GM21367 (cell line): ENCODE measurements around the gene DNMT3B.
"Not testable (repeated sequence)": the region's sequence is repeated elsewhere in the genome, so short reads cannot be mapped to it uniquely, and the experiment has no call there.

Experiments
- ATAC-seq: cut with Tn5 transposase; IDR thresholded peaks from one replicate; pipeline ENCODE4 v1.9.1; 2021; ENCODE audit not compliant: unreplicated experiment

Gene DNMT3B

DNA sequence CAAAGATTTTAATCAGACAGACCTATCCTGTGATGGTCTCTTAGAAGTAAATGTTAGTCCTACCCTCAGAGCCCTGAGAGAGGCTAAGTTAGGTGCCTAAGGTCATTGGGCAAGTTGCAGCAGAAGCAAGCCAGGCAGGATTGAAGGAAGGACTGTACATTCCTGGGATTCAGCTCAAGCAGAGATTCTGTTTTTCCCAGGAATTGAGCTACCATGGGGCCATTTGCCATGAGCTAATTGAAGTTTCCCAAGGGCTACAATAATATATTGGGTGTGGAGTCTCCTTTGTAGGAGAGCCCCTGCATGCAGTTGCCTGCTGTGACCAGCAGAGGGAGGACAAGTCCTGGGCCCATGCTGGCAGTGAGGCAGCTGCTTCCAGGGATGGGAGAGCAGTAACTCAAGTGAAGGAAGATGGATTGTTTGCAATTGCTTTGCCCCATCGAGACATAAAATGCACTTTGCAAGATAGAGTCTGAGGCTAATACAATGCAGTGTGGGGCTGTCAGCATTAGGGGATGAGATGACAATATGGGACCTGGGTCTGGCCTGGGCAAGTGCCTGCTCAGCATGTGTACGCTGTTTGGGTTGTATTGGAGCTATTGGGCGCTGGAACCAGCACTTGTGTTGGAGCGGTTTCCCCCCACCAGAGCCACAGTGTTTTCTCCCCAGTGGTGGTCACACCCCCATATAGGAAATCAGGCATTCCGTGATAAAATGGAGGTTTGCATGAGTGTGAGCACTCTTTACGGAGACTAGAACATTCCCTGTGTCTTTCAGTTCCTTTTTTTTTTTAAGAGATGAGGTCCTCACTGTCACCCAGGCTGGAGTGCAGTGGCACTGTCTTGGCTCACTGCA is 27.9 kb downstream of the DNMT3B start:
- ATAC-seq: no peak

DNA sequence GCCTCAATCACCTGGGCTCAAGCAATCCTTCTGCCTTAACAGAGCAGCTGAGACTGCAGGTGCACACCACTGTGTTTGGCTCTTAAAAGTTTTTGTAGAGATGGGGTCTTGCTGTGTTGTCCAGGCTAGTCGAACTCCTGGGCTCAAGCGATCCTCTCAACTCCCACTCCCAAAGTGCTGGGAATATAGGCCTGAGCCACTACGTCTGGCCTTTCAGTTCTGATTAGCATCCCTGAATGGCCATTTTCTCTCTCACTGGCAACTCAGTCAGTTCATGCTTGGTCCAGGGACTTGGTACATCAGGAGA is 28.5 kb downstream of the DNMT3B start:
- ATAC-seq: no peak

DNA sequence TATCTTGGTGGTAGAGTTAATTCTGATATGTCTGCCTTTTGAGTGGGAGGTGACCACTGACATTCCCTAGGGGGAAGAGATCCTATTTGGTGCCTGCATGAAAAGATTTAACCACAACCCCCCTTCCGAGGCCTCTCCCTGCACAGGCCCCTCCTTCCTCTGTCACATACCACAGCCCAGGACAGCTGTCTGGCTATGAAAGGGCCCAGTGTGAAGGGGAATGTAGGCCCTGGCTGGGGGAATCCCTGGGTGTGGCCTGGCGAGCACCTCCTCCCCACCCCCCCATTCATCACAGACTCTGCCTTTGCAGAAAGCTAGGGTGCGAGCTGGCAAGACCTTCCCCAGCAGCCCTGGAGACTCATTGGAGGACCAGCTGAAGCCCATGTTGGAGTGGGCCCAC is 30.1 kb downstream of the DNMT3B start:
- ATAC-seq: no peak

DNA sequence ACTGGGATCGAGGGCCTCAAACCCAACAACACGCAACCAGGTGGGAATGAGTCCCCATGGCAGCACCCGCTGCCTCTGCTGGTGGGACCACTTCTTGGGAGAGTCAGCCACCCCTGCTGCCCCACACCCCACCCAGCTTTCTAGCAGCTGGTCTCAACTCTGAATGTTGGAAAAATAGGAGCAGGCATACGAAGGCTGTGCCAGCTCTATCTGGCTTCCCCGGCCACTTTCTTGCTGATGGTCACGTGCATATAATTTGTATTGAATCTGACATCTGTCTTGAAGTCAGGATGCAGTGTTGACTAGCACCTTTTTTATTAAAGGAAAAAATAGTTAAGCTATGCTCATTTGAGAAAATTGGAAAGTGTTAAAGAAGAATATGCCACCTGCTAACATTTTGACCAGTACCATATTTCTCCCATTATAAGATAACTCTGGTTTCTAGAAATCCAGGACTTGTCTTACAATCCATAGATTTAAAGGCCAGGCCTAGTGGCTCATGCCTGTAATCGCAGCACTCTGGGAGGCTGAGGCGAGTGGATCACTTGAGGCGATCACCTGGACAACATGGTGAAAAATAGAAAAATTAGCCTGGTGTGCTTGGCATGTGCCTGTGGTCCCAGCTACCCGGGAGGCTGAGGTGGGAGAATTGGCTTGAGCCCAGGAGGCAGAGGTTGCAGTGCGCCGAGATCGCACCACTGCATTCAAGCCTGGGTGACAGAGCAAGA is 30.7 kb downstream of the DNMT3B start:
- no peak for ATAC-seq

DNA sequence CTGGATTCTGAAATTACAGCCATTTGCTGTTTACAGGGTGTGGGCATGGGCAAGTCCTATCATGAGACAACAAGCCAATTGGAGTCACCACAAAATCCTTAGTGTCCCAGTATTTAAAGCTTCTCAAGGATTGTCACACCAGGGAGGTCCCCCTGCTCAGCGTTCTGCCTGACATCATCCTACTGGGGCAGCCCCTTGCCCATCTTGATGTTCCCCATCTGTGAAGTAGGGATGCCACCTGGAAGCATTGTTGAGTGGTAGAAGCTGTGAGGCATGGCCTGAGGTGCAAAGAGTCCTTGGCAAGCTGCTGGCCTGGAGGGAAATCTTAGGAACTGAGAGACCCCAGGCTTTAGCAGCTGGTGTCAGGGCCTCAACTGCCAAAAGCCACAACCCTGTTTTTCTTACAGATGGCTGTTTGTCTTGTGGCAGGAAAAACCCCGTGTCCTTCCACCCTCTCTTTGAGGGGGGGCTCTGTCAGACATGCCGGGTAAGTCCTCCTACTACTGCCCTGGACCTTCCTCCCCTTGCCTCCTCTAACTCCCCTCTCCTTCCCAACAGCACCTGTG is 34.3 kb downstream of the DNMT3B start:
- no peak for ATAC-seq

DNA sequence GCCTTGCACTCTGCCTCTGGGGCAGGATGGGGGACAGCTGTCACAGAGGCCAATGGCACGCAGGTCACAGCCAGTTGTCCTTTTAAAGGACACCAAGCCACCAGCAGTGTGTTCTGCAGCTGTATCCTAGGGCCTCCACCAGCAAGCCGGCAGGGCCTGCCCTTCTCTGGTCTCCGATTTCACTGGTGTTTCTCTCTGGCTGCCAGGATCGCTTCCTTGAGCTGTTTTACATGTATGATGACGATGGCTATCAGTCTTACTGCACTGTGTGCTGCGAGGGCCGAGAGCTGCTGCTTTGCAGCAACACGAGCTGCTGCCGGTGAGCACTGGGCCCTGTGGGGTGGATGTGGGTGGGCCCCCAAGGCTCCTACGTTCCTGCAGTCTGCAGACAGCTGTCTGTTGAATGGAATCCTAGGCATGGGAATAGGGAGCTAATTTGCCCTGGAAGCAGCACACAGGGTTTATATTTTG is 34.8 kb downstream of the DNMT3B start:
- no peak for ATAC-seq

DNA sequence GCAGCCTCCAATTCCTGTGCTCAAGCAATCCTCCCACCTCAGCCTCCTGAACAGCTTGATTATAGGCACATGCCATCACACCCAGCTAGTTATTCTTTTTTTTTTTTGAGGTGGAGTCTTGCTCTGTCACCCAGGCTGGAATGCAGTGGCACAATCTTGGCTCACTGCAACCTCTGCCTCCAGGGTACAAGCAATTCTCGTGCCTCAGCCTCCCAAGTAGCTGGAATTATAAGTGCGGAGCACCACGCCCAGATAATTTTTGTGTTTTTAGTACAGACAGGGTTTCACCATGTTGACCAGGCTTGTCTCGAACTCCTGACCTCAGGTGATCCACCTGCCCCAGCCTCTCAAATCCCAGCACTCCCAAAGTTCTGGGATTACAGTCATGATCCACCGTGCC is 35.4 kb downstream of the DNMT3B start:
- not testable (repeated sequence) for ATAC-seq

DNA sequence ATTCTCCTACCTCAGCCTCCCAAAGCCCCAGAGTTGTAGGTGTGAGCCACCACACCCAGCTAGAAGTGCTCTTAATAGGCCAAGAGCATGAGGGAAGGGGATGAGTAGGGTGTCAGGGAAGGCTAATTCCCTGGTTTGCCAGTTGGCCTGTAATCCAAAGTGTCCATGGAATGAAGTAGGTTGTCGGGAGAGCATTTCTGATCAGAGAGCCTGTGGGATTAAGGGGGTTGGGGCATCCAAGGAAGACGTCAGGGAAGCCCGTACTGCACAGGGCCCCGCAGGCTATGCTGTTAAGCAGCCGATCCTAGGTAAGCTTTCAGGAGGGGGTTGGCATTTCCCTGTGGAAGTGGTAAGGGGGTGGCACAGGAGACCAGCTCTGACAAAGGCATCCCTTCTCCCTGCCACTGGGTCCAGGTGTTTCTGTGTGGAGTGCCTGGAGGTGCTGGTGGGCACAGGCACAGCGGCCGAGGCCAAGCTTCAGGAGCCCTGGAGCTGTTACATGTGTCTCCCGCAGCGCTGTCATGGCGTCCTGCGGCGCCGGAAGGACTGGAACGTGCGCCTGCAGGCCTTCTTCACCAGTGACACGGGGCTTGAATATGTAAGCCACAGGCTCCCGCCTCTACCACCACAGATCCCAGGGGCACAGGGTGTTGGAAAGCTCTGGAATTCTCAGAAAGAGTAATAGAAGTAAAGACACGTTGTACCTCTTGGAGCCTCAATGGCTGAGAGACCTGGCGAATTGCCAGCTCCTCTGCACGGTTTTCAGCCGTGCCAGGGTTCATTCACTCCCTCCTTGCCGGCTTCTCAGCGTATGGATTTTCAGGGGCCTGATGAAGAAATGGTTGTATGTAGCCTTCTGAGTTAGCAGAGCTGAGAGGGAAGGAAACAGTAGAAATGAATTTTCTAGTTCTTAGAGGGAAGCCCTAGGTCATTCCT is 36.1 kb downstream of the DNMT3B start:
- ATAC-seq: no peak

DNA sequence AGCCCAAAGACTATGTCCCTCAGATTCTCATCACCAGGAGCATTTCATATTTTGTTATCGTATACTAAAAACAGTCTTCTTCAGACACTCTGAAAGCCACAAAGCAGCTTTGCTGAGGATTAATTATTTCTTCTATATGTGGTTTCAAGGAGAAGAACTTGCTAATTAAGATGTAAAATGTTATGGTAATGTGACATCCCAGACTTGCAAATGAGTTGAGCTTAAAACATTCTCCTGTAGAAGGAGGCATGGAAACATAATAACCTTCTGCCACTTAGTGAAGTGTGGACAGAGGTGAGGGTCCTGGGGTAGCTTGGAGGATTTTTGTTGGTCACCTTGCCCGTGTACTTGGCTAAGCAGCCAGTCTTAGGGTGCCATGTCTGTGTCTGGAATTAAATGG is 40.9 kb downstream of the DNMT3B start:
- ATAC-seq: no peak

DNA sequence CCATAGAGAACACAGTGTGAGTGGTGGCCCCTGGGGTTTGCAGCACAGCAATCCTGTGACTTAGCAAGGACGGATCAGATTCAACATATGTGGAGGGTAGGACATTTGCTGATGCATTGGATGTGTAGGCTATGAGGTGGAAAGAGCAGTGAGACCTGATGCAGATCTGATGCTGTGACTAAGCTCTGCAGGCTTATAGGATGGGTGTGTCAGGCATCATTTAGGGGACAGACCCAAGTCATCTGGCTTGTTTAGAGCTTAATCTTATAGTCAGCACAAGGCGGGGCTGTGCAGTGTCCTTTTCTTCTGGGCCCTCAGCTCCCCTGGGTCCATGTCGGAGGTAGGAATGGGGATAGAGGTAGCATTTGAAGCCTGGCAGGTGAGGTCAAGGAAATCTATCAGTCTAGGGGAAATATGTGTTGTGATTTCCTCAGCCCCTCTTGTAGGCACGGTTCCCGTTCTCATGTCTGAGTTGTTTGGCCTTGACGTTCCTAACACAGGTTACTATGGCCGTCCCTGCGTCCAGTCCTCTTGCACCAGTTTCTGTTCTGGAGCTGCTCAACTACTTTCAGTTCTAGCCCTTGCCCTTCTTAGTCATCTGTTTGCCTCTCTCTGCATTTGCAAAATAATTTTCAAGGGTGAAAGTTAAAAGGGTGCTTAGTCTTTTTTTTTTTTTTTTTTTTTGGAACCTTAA is 42.0 kb downstream of the DNMT3B start:
- no peak for ATAC-seq

DNA sequence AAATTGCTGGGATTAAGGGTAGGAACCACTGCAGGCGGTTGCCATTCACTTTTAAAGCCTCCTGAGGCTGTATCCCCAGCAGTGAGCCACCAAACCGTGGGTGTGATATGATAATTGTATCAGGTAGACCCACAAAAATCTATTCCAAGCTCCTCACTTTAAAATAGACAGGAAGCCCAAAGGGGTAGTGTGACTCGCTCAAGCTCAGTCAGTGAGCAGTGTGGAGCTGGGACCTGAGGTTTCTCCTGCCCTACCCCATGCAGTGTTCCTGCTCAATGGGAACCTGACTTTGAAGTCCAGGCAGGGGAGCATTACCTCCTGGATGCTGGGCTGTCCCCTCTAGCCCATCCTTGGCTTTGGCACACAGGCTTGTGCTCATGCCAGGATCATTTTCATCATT is 42.6 kb downstream of the DNMT3B start:
- no peak for ATAC-seq

DNA sequence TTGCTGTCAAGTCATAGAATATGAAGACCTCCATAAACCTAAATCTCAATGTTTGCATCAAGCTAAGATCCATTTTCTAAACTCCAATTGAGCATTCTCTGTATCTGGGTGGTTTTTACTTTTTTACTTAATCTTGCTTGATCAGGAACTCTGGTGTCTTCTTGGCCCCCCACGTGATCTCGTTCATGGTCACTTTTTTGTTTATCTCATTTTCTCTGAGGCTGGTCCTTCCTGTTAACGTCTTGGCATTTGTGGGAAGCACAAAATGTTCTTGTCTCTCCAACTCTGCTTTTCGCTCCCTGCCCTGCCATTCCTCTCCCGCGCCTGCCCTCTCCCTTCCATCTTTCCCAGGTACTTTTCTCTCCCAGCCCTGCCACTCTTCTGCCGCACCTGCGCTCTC is 43.5 kb downstream of the DNMT3B start:
- ATAC-seq: no peak

DNA sequence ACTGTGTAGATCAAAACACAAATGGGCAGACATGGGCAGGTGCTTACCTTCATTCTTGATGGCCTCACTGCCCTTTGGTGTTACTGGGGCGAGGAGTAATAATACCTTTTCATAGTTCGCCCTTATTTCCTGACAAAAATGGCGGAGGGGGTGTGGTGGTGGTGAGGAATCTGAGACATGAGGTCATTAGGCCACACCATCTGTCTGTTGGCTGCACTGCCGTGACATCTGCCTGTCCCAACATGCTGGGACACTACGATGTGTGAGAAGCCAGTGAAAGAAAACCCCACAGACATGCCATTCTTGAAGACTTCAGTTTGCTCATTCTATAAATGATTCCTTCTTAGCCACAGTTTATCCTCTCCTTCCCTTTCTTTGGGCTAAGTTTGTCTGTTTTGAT is 44.2 kb downstream of the DNMT3B start:
- ATAC-seq: no peak

DNA sequence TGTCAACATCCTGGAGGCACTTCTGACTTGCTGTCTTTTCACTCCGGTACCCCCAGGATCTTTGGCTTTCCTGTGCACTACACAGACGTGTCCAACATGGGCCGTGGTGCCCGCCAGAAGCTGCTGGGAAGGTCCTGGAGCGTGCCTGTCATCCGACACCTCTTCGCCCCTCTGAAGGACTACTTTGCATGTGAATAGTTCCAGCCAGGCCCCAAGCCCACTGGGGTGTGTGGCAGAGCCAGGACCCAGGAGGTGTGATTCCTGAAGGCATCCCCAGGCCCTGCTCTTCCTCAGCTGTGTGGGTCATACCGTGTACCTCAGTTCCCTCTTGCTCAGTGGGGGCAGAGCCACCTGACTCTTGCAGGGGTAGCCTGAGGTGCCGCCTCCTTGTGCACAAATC is 45.5 kb downstream of the DNMT3B start:
- ATAC-seq: no peak

DNA sequence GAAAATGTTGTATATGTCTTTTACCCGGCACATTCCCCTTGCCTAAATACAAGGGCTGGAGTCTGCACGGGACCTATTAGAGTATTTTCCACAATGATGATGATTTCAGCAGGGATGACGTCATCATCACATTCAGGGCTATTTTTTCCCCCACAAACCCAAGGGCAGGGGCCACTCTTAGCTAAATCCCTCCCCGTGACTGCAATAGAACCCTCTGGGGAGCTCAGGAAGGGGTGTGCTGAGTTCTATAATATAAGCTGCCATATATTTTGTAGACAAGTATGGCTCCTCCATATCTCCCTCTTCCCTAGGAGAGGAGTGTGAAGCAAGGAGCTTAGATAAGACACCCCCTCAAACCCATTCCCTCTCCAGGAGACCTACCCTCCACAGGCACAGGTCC is 46.3 kb downstream of the DNMT3B start:
- ATAC-seq: no peak

DNA sequence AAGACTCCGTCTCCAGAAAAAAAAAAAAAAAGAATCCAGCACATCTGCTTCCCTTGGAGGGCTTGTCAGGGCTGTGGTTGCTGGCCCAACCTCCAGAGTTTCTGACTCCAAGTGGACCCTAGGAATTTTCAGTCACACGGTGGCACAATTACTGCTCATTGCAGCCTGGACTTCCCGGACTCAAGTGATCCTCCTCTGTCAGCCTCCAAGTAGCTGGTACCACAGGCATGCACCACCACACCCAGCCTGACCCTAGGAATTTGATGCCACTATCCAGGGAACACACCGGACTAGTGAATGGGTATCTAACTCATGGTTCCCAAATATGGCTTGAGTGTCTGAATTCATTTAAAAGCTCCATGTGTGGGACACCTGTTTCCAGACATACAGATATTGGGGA is 47.7 kb downstream of the DNMT3B start:
- ATAC-seq: no peak

DNA sequence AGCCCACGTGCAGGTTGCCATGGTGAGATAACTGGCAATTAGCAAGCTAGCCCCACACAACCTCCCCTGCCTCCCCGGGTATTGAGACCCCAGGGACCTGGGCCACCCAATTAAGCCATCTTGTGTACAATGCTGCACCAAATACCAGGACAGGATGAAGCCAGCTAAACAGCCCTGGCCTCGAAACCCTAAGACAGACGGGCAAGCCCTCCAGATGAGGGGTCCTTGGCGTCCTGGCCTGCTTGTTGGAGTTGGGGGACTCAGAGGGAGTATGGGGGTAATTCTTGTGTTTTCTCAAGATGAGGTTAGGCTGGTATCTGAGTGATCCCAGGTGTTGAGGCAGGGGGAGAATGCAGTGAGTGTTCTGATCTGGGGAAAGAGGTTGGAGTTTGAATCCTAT is 48.8 kb downstream of the DNMT3B start:
- ATAC-seq: no peak

DNA sequence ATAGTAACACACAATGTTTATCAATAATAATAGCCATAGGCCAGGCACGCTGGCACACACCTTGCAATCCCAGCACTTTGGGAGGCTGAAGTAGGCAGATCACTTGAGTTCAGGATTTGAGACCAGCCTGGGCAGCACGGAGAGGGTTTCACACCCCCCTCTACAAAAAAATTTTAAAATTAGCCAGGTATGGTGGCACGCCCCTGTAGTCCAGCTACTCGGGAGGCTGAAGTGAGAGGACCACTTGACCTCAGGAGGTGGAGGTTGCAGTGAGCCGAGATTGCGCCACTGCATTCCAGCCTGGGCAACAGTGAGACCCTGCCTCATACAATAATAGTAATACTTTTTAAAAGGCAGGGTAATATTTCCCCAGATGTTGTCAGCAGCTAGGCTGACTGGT is 49.7 kb downstream of the DNMT3B start:
- no peak for ATAC-seq

DNA sequence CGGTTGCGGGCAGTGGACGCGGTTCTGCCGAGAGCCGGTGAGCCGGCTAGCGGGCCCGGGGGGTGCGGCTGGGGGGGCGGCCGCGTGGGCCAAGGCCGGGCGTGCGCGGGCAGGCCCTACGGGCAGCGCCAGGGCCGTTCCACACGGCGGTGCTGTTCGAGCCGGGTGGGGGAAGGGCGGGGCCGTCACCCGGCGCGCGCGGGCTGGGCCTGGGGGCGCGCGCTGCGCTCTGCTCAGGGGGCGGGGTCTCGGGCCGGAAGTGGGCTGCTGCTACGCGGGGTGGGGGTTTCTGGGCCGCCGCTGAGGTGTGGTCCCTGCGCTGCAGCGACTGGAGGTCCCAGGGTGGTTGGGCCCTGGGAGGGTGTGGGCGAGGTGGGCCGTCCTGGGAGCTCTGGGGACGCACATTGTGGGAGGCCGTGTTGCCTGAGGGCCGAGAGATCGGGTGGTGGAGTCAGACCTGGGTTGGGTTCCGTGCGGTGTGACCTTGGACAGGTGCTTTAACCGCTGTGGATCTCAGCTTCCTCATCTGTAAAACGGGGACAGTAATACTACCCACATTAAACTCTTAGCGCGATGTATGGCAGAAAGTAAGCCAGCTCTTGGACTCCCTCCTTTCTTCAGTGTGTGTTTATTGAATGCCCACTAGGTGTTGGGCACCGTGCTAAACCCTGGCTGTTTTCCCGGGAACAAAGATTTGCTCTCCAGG is 58.0 kb downstream of the DNMT3B start:
- peak; percentile 37 for ATAC-seq
